ENCODE measurements around the gene TTI1. TPM values are rescaled to one million over a fixed set of nuclear protein-coding genes. Genes with fewer than 3 reads are reported as not detected.
A peak's percentile ranks its signal among the peaks of the same experiment; 100 is the strongest.

Gene TTI1
- total RNA-seq, 1 donor from 2014 or later: 13.4 TPM

GRCh38 chr20:38043512-38044300 lies 10.4 kb upstream of the TTI1 start:
- no peaks in the 10 kb centered on the region for H3K27me3 ChIP-seq (ENCODE audit: insufficient read depth, low read length)
- H3K79me2 ChIP-seq (ENCODE audit: insufficient read depth, low read length): peaks cover 86% of the 10 kb centered on the region
- no peaks in the 10 kb centered on the region for H3K9me3 ChIP-seq (ENCODE audit: insufficient read depth, low read depth, low read length)
- no peaks in the 10 kb centered on the region for H3K4me1 ChIP-seq (ENCODE audit: insufficient read depth, low read length)
- TF ChIP-seq CTCF (IDR thresholded peaks at IDR 0.05; ENCODE audit: insufficient read depth, low read depth, low read length) (peak; percentile 45), EZH2 (IDR thresholded peaks at IDR 0.05; ENCODE audit: insufficient read depth, low read length) (no peak)
- FAIRE-seq (no peak), DNase-seq (ENCODE audit: low read depth) (peak; percentile 87)
- peak overlapping the region; percentile 49 for H3K9ac ChIP-seq (ENCODE audit: low read length)
- H3K4me3 ChIP-seq (ENCODE audit: insufficient read depth, low read depth, low read length): no peak overlapping the region
- peaks cover 23% of the 10 kb centered on the region for H3K36me3 ChIP-seq (ENCODE audit: insufficient read depth, low read length)
- peak overlapping the region; percentile 73 for H3K27ac ChIP-seq (ENCODE audit: low read depth, low read length)
- H4K20me1 ChIP-seq (ENCODE audit: insufficient read depth, low read length): peaks cover 17% of the 10 kb centered on the region
- Mint-ChIP-seq H3K9me3 (ENCODE audit: unreplicated experiment) (no peaks in the 10 kb centered on the region), H3K4me3 (ENCODE audit: unreplicated experiment) (no peak overlapping the region), H3K27ac (ENCODE audit: unreplicated experiment) (peak overlapping the region; percentile 66), H3K36me3 (ENCODE audit: low read depth, unreplicated experiment) (peaks cover 10% of the 10 kb centered on the region), H3K4me1 (ENCODE audit: low read depth, unreplicated experiment) (peaks cover 32% of the 10 kb centered on the region), H3K27me3 (ENCODE audit: low read depth, unreplicated experiment) (no peaks in the 10 kb centered on the region)
- H2AFZ ChIP-seq (ENCODE audit: low read depth, low read length): no peak overlapping the region
- peak overlapping the region; percentile 40 for H3K4me2 ChIP-seq (ENCODE audit: low read length)

- FAIRE-seq: no peak
- peaks cover 7% of the 10 kb centered on the region for H3K36me3 Mint-ChIP-seq (ENCODE audit: low read depth, unreplicated experiment)
- no peak overlapping the region for H3K9ac ChIP-seq (ENCODE audit: low read length)
These were observed 7.0 kb upstream of the TTI1 start for GRCh38 chr20:38040276-38040675.

More at GRCh38 chr20:38040276-38040675, 7.0 kb upstream of the TTI1 start:
- H3K4me1 Mint-ChIP-seq (ENCODE audit: low read depth, unreplicated experiment): peaks cover 17% of the 10 kb centered on the region
- no peak overlapping the region for H2AFZ ChIP-seq (ENCODE audit: low read depth, low read length)
- no peak overlapping the region for H3K4me3 ChIP-seq (ENCODE audit: insufficient read depth, low read depth, low read length)
- no peak overlapping the region for H3K27ac ChIP-seq (ENCODE audit: low read depth, low read length)
- H3K9me3 Mint-ChIP-seq (ENCODE audit: unreplicated experiment): no peaks in the 10 kb centered on the region
- peaks cover 26% of the 10 kb centered on the region for H4K20me1 ChIP-seq (ENCODE audit: insufficient read depth, low read length)
- no peaks in the 10 kb centered on the region for H3K27me3 ChIP-seq (ENCODE audit: insufficient read depth, low read length)
- no peak for DNase-seq (ENCODE audit: low read depth)
- H3K9me3 ChIP-seq (ENCODE audit: insufficient read depth, low read depth, low read length): no peaks in the 10 kb centered on the region
- no peaks in the 10 kb centered on the region for H3K4me1 ChIP-seq (ENCODE audit: insufficient read depth, low read length)
- peaks cover 84% of the 10 kb centered on the region for H3K79me2 ChIP-seq (ENCODE audit: insufficient read depth, low read length)
- no peaks in the 10 kb centered on the region for H3K27me3 Mint-ChIP-seq (ENCODE audit: low read depth, unreplicated experiment)
- H3K27ac Mint-ChIP-seq (ENCODE audit: unreplicated experiment): no peak overlapping the region
- peaks cover 26% of the 10 kb centered on the region for H3K36me3 ChIP-seq (ENCODE audit: insufficient read depth, low read length)
- H3K4me3 Mint-ChIP-seq (ENCODE audit: unreplicated experiment): no peak overlapping the region
- no peak overlapping the region for H3K4me2 ChIP-seq (ENCODE audit: low read length)
- TF ChIP-seq CTCF (IDR thresholded peaks at IDR 0.05; ENCODE audit: insufficient read depth, low read depth, low read length) (no peak), EZH2 (IDR thresholded peaks at IDR 0.05; ENCODE audit: insufficient read depth, low read length) (no peak)
